CD4-positive, alpha-beta T cell (primary cell): ENCODE results near the gene ASB7. TPM values are rescaled to one million over a fixed set of nuclear protein-coding genes. Genes with fewer than 3 reads are reported as not detected.

ENCODE experiments used
- ATAC-seq: fragments of 200-7000 bp; cut with Tn5 transposase; one replicate; pipeline ENCODE4 v1.10.0; 2022; ENCODE audit warnings: mild to moderate bottlenecking; ENCODE audit not compliant: poor library complexity
- CTCF ChIA-PET: fragments of 350-600 bp; sonication (Branson Sonifier 250); formaldehyde crosslinking; loops from one replicate; lab custom pipeline; 2021; ENCODE audit warnings: antibody characterized with exemption, inconsistent platforms; lab: Charles Lee
- POLR2A ChIA-PET: fragments of 350-600 bp; sonication (Branson Sonifier 250); formaldehyde crosslinking; loops from one replicate; lab custom pipeline; 2021; ENCODE audit warnings: antibody characterized with exemption, inconsistent platforms; lab: Charles Lee
- DNase-seq, 14 experiments: peaks; one replicate each; pipeline ENCODE4 v3.0.0-alpha.2; 2013 to 2020; ENCODE audit warnings: mixed read lengths in 2 of 14
- H3K27ac ChIP-seq, 2 donors: one replicate each; pipeline versions ENCODE4 v1.5.1 to v1.7.0; 2013; ENCODE audit warnings: low read length in 2 of 2, low read depth in 1 of 2, mild to moderate bottlenecking in 1 of 2
- H3K27me3 ChIP-seq, 2 experiments: 1 replicate in 1 of 2; 2 replicates in 1 of 2; pipeline versions ENCODE4 v1.6.1 to v1.7.0; 2013; ENCODE audit warnings: low read length in 2 of 2, control low read depth in 1 of 2, mild to moderate bottlenecking in 1 of 2, moderate library complexity in 1 of 2; ENCODE audit not compliant: insufficient read depth in 2 of 2, control insufficient read depth in 1 of 2
- H3K36me3 ChIP-seq: one replicate; pipeline ENCODE4 v1.6.1; 2013; ENCODE audit warnings: low read length, control low read depth; ENCODE audit not compliant: insufficient read depth
- H3K4me1 ChIP-seq: one replicate; pipeline ENCODE4 v1.6.1; 2013; ENCODE audit warnings: low read length, control low read depth; ENCODE audit not compliant: insufficient read depth
- H3K4me3 ChIP-seq: one replicate; pipeline ENCODE4 v1.5.1; 2013; ENCODE audit warnings: mild to moderate bottlenecking, low read length, moderate library complexity
- H3K9me3 ChIP-seq, 2 experiments: 1 replicate in 1 of 2; 2 replicates in 1 of 2; pipeline versions ENCODE4 v1.6.1 to v1.7.0; 2013; ENCODE audit warnings: low read length in 2 of 2, mild to moderate bottlenecking in 2 of 2, control low read depth in 1 of 2, moderate library complexity in 1 of 2; ENCODE audit not compliant: control insufficient read depth in 1 of 2, insufficient read depth in 1 of 2
- H3K27ac Mint-ChIP-seq: one replicate; pipeline ENCODE4 v1.8.0; 2020; ENCODE audit warnings: mixed read lengths
- H3K27me3 Mint-ChIP-seq: one replicate; pipeline ENCODE4 v1.8.0; 2021; ENCODE audit warnings: mixed read lengths
- H3K36me3 Mint-ChIP-seq: one replicate; pipeline ENCODE4 v1.8.0; 2021; ENCODE audit warnings: low read depth, mixed read lengths
- H3K4me1 Mint-ChIP-seq: one replicate; pipeline ENCODE4 v1.8.0; 2021; ENCODE audit warnings: low read depth, mixed read lengths
- H3K4me3 Mint-ChIP-seq: one replicate; pipeline ENCODE4 v1.8.0; 2020; ENCODE audit warnings: mild to moderate bottlenecking, mixed read lengths
- H3K9me3 Mint-ChIP-seq: one replicate; pipeline ENCODE4 v1.8.0; 2020; ENCODE audit warnings: mixed read lengths
- CTCF ChIP-seq: fragments of 200-600 bp; IDR thresholded peaks from one replicate; pipeline ENCODE4 v1.8.0; 2022; ENCODE audit warnings: antibody characterized with exemption, mild to moderate bottlenecking
- intact Hi-C, 2 experiments: fragments of 100-400 bp; cut with DNase I in 1 of 2; cut with micrococcal nuclease in 1 of 2; formaldehyde crosslinking; loops; one replicate each; pipeline versions ENCODE4 v1.15.1 to v1.9.0; 2023 to 2025; cut with DNase I, micrococcal nuclease
- total RNA-seq, 174 experiments: library from RNA in 2 of 174; stranded (reverse) in 2 of 174; gene quantifications; one replicate each; pipeline ENCODE4 v1.2.3 and lab custom pipeline; 2021 to 2026

ASB7 gene
- total RNA-seq, 2 experiments from 2014 or later: 14.9 to 16.7 TPM

- no peak overlapping the region for H3K4me3 Mint-ChIP-seq
- peaks cover 14% of the 10 kb centered on the region for H3K4me1 ChIP-seq
- H3K9me3 ChIP-seq: no peaks in the 10 kb centered on the region
- no peak for TF ChIP-seq CTCF
- intact Hi-C loops: loop anchor here (1.0 to 5.0 kb wide), 4 partner anchors 245 to 629 kb away; no protein-coding TSS in a partner anchor
- H3K36me3 Mint-ChIP-seq: peaks cover 50% of the 10 kb centered on the region
- peaks cover 40% of the 10 kb centered on the region for H3K4me1 Mint-ChIP-seq
- ATAC-seq (no peak), DNase-seq (no peak)
- H3K4me3 ChIP-seq: no peak overlapping the region
- peaks cover 37% of the 10 kb centered on the region for H3K36me3 ChIP-seq
- H3K27me3 ChIP-seq: no peaks in the 10 kb centered on the region
- POLR2A ChIA-PET: no interaction called here
- no peaks in the 10 kb centered on the region for H3K27me3 Mint-ChIP-seq
- no peaks in the 10 kb centered on the region for H3K9me3 Mint-ChIP-seq
- no peak overlapping the region for H3K27ac ChIP-seq
- no peak overlapping the region for H3K27ac Mint-ChIP-seq
- CTCF ChIA-PET: no interaction called here
Observed at GRCh38 chr15:100628746-100629145, 26.4 kb downstream of the ASB7 start.

- no peaks in the 10 kb centered on the region for H3K27me3 ChIP-seq
- no peak overlapping the region for H3K27ac ChIP-seq
- no peaks in the 10 kb centered on the region for H3K9me3 ChIP-seq
- Mint-ChIP-seq H3K4me3 (no peak overlapping the region), H3K4me1 (peaks cover 66% of the 10 kb centered on the region), H3K36me3 (peaks cover 59% of the 10 kb centered on the region), H3K27me3 (no peaks in the 10 kb centered on the region), H3K9me3 (no peaks in the 10 kb centered on the region), H3K27ac (no peak overlapping the region)
- POLR2A ChIA-PET: no interaction called here
- intact Hi-C loops: no loop called here
- CTCF ChIA-PET: interaction anchor here (1.6 kb wide), 1 partner anchor 375 kb away, joined by 6 read pairs; no protein-coding TSS in a partner anchor
- ATAC-seq (no peak), DNase-seq (no peak)
- no peak overlapping the region for H3K4me3 ChIP-seq
- TF ChIP-seq CTCF: no peak
- H3K36me3 ChIP-seq: peaks cover 41% of the 10 kb centered on the region
- H3K4me1 ChIP-seq: peaks cover 30% of the 10 kb centered on the region
Observed at GRCh38 chr15:100631831-100632230, 29.4 kb downstream of the ASB7 start.

GRCh38 chr15:100633763-100634075, 31.3 kb downstream of the ASB7 start:
- TF ChIP-seq CTCF: no peak

More at GRCh38 chr15:100633763-100634075, 31.3 kb downstream of the ASB7 start:
- Mint-ChIP-seq H3K4me1 (peaks cover 75% of the 10 kb centered on the region), H3K9me3 (no peaks in the 10 kb centered on the region), H3K27me3 (no peaks in the 10 kb centered on the region), H3K36me3 (peaks cover 71% of the 10 kb centered on the region), H3K4me3 (no peak overlapping the region), H3K27ac (no peak overlapping the region)
- H3K27me3 ChIP-seq: no peaks in the 10 kb centered on the region
- intact Hi-C loops: no loop called here
- H3K4me3 ChIP-seq: no peak overlapping the region
- ChIA-PET CTCF (no interaction called here), POLR2A (no interaction called here)
- peaks cover 45% of the 10 kb centered on the region for H3K36me3 ChIP-seq
- peaks cover 36% of the 10 kb centered on the region for H3K4me1 ChIP-seq
- DNase-seq (no peak), ATAC-seq (no peak)
- no peaks in the 10 kb centered on the region for H3K9me3 ChIP-seq
- H3K27ac ChIP-seq: no peak overlapping the region
